ENCODE data around the gene KRTAP10-3. TPM values are rescaled to one million over a fixed set of nuclear protein-coding genes. Genes with fewer than 3 reads are reported as not detected.
"Not testable (repeated sequence)": the region's sequence is repeated elsewhere in the genome, so short reads cannot be mapped to it uniquely, and the experiment has no call there.

The KRTAP10-3 gene
- total and polyA plus RNA-seq, 2 donors = not detected

GRCh38 chr21:44552681-44553080 lies 5.9 kb downstream of the KRTAP10-3 start:
- no peak for DNase-seq (ENCODE audit: extremely low spot score)
- Histone ChIP-seq H3K4me3 (ENCODE audit: low read depth, low read length) (no peak overlapping the region), H3K4me1 (ENCODE audit: insufficient read depth) (no peaks in the 10 kb centered on the region), H3K36me3 (ENCODE audit: insufficient read depth) (no peaks in the 10 kb centered on the region), H3K27ac (ENCODE audit: low read depth) (no peak overlapping the region)
- WGBS = 70% methylated on average over 13 of the region's 13 CpGs

- 87% methylated on average over 6 of the region's 6 CpGs for WGBS
- Histone ChIP-seq H3K36me3 (ENCODE audit: insufficient read depth) (no peaks in the 10 kb centered on the region), H3K4me1 (ENCODE audit: insufficient read depth) (no peaks in the 10 kb centered on the region), H3K4me3 (ENCODE audit: low read depth, low read length) (no peak overlapping the region), H3K27ac (ENCODE audit: low read depth) (no peak overlapping the region)
- DNase-seq (ENCODE audit: extremely low spot score) = no peak
Observed at GRCh38 chr21:44552136-44552535, 6.5 kb downstream of the KRTAP10-3 start.

DNA sequence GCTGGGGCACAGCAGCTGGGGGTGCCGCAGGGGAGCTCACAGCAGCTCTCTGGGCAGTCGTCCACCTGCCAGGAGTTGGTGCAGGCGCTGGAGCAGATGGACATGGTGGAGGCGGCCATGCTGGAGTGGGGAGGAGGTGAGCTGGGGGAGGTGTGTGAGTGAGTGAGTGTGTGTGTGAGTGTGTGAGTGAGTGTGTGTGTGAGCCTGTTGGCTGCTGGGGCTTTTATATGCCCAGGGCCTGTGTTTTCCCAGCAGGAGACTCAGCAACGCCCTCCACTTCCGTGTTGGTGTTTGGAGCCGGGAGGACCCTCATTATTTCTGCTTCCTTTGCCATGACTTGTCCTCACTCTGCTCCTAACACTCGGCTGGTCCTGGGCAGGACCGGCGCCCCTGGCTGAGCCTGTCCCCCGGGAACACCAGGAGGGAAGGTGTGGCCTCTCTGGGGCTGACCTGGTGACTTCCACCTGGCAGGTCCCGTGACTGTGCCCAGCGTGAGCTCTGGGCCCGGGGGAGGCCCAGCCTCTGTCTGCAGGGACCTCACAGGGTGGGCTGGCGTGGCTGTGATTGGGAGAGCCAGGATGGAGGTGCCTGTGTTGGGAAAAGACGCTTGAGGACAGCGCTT lies 7.1 kb downstream of the KRTAP10-3 start, which contains the start of gene KRTAP10-2:
KRTAP10-2 (minus strand) TSS at position 166 of the 622 bp plus-strand sequence; CDS start at position 119, 47 bp downstream.
- Histone ChIP-seq H3K27ac (ENCODE audit: low read depth) (no peak within 1 kb of the TSS), H3K4me3 (ENCODE audit: low read depth, low read length) (no peak within 1 kb of the TSS), H3K36me3 (ENCODE audit: insufficient read depth) (no peaks in the 10 kb centered on the region), H3K4me1 (ENCODE audit: insufficient read depth) (no peaks in the 10 kb centered on the region)
- WGBS = 60% methylated on average over 17 of the region's 17 CpGs
- DNase-seq (ENCODE audit: extremely low spot score) = no peak

DNA sequence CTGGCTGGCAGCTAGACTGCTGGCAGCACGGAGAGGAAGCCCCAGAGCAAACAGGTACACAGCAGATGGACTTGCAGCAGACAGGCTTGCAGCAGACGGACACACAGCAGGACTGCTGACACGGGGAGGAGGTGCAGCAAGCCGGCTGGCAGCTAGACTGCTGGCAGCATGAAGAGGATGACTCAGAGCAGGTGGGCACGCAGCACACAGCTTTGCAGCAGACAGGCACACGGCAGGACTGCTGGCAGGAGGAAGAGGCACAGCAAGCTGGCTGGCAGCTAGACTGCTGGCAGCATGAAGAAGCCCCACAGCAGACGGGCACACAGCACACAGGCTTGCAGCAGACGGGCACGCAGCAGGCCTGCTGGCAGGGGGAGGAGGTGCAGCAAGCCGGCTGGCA lies 7.8 kb downstream of the KRTAP10-3 start:
- no peak overlapping the region for H3K27ac ChIP-seq (ENCODE audit: low read depth)
- H3K4me3 ChIP-seq (ENCODE audit: low read depth, low read length) = no peak overlapping the region
- no peaks in the 10 kb centered on the region for H3K4me1 ChIP-seq (ENCODE audit: insufficient read depth)
- DNase-seq (ENCODE audit: extremely low spot score) = no peak
- no peaks in the 10 kb centered on the region for H3K36me3 ChIP-seq (ENCODE audit: insufficient read depth)
- 63% methylated on average over 10 of the region's 10 CpGs for WGBS

DNA sequence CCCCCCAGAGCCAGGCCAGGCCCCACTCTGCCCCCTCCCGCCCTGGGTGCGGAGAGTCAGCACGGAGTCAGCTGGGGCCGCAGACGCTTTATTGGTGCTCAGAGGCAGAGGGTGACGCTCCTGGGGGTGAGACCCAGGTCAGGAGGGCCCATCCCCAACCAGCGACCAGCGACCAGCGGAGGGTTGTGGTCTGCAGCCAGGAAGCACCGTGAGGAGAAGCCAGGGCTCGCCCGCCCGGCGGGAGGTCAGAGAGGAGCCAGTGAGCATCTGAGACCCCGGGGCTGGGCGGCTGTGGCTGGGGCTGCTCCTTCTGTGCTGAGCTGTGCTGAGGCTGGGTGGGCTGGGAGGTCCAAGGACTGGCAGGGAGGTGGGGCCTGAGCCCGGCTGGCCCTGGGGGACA lies 8.3 kb downstream of the KRTAP10-3 start:
- H3K27ac ChIP-seq (ENCODE audit: low read depth); DNase-seq (ENCODE audit: extremely low spot score); H3K36me3 ChIP-seq (ENCODE audit: insufficient read depth); H3K4me1 ChIP-seq (ENCODE audit: insufficient read depth); H3K4me3 ChIP-seq (ENCODE audit: low read depth, low read length): not testable (repeated sequence)
- 50% methylated on average over 17 of the region's 17 CpGs for WGBS

GRCh38 chr21:44549525-44550211 lies 8.9 kb downstream of the KRTAP10-3 start:
- 72% methylated on average over 25 of the region's 25 CpGs for WGBS
- no peak for DNase-seq (ENCODE audit: extremely low spot score)

GRCh38 chr21:44548922-44549321 lies 9.7 kb downstream of the KRTAP10-3 start:
- Histone ChIP-seq H3K36me3 (ENCODE audit: insufficient read depth) (no peaks in the 10 kb centered on the region), H3K4me3 (ENCODE audit: low read depth, low read length) (no peak overlapping the region), H3K27ac (ENCODE audit: low read depth) (no peak overlapping the region), H3K4me1 (ENCODE audit: insufficient read depth) (no peaks in the 10 kb centered on the region)
- DNase-seq (ENCODE audit: extremely low spot score) = peak; percentile 21
- 29% methylated on average over 14 of the region's 14 CpGs for WGBS

More at GRCh38 chr21:44549525-44550211, 8.9 kb downstream of the KRTAP10-3 start:
- Histone ChIP-seq H3K4me3 (ENCODE audit: low read depth, low read length) (no peak overlapping the region), H3K4me1 (ENCODE audit: insufficient read depth) (no peaks in the 10 kb centered on the region), H3K27ac (ENCODE audit: low read depth) (no peak overlapping the region), H3K36me3 (ENCODE audit: insufficient read depth) (no peaks in the 10 kb centered on the region)

DNA sequence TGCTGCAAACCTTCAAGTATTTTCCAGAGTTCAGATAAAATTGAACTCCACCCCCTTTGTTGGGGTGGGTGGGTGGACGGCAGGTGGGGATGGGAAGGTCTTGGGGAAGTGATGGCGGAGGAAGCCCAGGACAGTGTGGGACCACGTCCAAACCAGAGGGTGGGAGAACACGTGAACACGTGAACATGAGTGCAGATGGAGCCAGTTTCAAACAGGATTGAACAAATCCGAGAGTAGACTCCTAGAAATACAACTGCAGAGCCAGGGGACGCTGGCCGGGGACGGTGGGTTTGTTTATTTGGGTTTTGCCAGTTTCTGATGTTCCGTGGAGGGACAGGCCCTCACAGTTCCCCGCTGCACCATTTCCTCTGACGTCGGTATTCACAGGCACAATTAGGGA lies 10.2 kb downstream of the KRTAP10-3 start:
- H3K4me1 ChIP-seq (ENCODE audit: insufficient read depth) = no peaks in the 10 kb centered on the region
- DNase-seq (ENCODE audit: extremely low spot score) = no peak
- H3K36me3 ChIP-seq (ENCODE audit: insufficient read depth) = no peaks in the 10 kb centered on the region
- H3K27ac ChIP-seq (ENCODE audit: low read depth) = no peak overlapping the region
- WGBS = 59% methylated on average over 13 of the region's 13 CpGs
- H3K4me3 ChIP-seq (ENCODE audit: low read depth, low read length) = no peak overlapping the region

GRCh38 chr21:44547656-44548331 lies 10.8 kb downstream of the KRTAP10-3 start:
- Histone ChIP-seq H3K36me3 (ENCODE audit: insufficient read depth) (no peaks in the 10 kb centered on the region), H3K4me3 (ENCODE audit: low read depth, low read length) (no peak overlapping the region), H3K27ac (ENCODE audit: low read depth) (no peak overlapping the region), H3K4me1 (ENCODE audit: insufficient read depth) (no peaks in the 10 kb centered on the region)
- no peak for DNase-seq (ENCODE audit: extremely low spot score)
- 61% methylated on average over 5 of the region's 5 CpGs for WGBS

DNA sequence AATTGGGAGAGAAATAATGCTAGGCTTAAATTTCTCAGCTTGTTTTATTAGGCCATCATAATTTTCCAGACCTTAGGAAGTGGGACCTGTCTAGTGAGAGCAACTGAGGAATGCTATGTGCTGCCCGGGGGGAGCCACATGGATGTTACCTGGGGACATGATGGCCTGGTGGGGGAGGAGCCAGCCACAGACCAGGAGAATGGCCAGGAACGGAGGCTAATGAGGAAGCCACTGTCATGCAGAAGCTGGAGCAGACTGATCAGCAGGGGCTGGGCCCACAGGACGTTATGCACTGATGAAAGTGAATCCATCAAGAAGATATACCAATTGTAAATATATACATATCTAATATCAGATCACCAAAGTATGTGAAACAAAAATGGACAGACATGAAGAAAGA lies 14.0 kb downstream of the KRTAP10-3 start:
- Histone ChIP-seq H3K4me3 (ENCODE audit: low read depth, low read length) (no peak overlapping the region), H3K36me3 (ENCODE audit: insufficient read depth) (no peaks in the 10 kb centered on the region), H3K27ac (ENCODE audit: low read depth) (no peak overlapping the region), H3K4me1 (ENCODE audit: insufficient read depth) (no peaks in the 10 kb centered on the region)
- DNase-seq (ENCODE audit: extremely low spot score) = no peak
- 67% methylated on average over 3 of the region's 3 CpGs for WGBS

GRCh38 chr21:44542716-44543115 lies 15.9 kb downstream of the KRTAP10-3 start:
- Histone ChIP-seq H3K4me1 (ENCODE audit: insufficient read depth) (no peaks in the 10 kb centered on the region), H3K36me3 (ENCODE audit: insufficient read depth) (no peaks in the 10 kb centered on the region), H3K4me3 (ENCODE audit: low read depth, low read length) (no peak overlapping the region), H3K27ac (ENCODE audit: low read depth) (no peak overlapping the region)
- no peak for DNase-seq (ENCODE audit: extremely low spot score)
- 84% methylated on average over 1 of the region's 1 CpG for WGBS

GRCh38 chr21:44540741-44541288 lies 17.8 kb downstream of the KRTAP10-3 start:
- Histone ChIP-seq H3K4me1 (ENCODE audit: insufficient read depth) (no peaks in the 10 kb centered on the region), H3K36me3 (ENCODE audit: insufficient read depth) (no peaks in the 10 kb centered on the region), H3K27ac (ENCODE audit: low read depth) (no peak overlapping the region), H3K4me3 (ENCODE audit: low read depth, low read length) (no peak overlapping the region)
- no peak for DNase-seq (ENCODE audit: extremely low spot score)
- 77% methylated on average over 11 of the region's 11 CpGs for WGBS

DNA sequence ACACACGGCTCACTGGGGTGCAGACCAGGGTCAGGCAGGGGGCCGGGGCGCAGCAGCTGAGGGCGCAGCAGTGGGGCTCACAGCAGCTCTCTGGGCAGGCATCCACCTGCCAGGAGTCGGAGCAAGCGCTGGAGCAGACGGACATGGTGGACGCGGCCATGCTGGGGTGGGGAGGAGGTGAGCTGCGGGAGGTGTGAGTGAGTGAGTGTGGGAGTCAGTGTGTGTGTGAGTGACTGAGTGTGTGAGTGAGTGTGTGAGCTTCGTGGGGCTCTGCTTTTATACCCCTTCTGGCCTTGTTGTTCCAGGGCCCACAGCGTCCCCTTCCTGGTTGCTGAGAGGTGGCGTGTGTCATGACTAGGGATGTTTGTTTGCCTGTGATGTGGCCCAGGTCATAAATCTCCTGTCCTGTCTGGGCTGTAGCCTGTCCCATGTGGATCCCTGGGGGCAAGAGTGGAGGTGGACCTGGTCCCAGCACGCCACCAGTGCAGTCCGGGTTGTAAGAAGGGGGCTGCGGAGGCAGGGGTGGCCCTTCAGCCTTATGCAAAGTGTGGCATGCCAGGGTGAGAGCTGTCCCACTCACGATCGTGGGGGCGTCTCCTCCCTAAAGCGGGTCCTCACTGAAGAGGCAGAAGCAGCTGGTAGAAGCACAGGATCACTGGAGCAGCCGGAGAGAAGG lies 18.5 kb downstream of the KRTAP10-3 start, which contains the start of gene KRTAP10-1:
KRTAP10-1 (minus strand) TSS at position 205 of the 676 bp plus-strand sequence; CDS start at position 160, 45 bp downstream.
- Histone ChIP-seq H3K4me3 (ENCODE audit: low read depth, low read length) (no peak within 1 kb of the TSS), H3K4me1 (ENCODE audit: insufficient read depth) (no peaks in the 10 kb centered on the region), H3K27ac (ENCODE audit: low read depth) (no peak within 1 kb of the TSS), H3K36me3 (ENCODE audit: insufficient read depth) (no peaks in the 10 kb centered on the region)
- 67% methylated on average over 21 of the region's 21 CpGs for WGBS
- DNase-seq (ENCODE audit: extremely low spot score) = no peak

Measured in urinary bladder (tissue), 4 donors.